Lung (tissue), 12 donors: ENCODE data around the gene ZNF784. TPM values are rescaled to one million over a fixed set of nuclear protein-coding genes. Genes with fewer than 3 reads are reported as not detected.

Experiments
- ATAC-seq: fragments of 200-7000 bp; cut with Tn5 transposase; one replicate; pipeline ENCODE4 v1.9.1; 2020; ENCODE audit warnings: moderate number of reproducible peaks; ENCODE audit not compliant: insufficient read depth, low FRiP score
- DNase-seq, 3 donors: peaks; one replicate each; pipeline ENCODE4 v3.0.0-alpha.2; 2013 to 2017
- H3K27ac ChIP-seq, 2 donors: one replicate each; pipeline ENCODE4 v1.5.1; 2013; ENCODE audit warnings: mild to moderate bottlenecking in 2 of 2, moderate library complexity in 2 of 2, control low read depth in 1 of 2, inconsistent platforms in 1 of 2, low read depth in 1 of 2, low read length in 1 of 2
- H3K27me3 ChIP-seq, 3 donors: one replicate each; pipeline ENCODE4 v1.5.1; 2013; ENCODE audit warnings: low read length in 2 of 3; ENCODE audit not compliant: control insufficient read depth in 3 of 3, insufficient read depth in 3 of 3
- H3K36me3 ChIP-seq, 4 donors: one replicate each; pipeline ENCODE4 v1.5.1; 2013; ENCODE audit warnings: low read length in 4 of 4, mild to moderate bottlenecking in 1 of 4, moderate library complexity in 1 of 4; ENCODE audit not compliant: control insufficient read depth in 4 of 4, insufficient read depth in 4 of 4
- H3K4me1 ChIP-seq, 5 donors: one replicate each; pipeline ENCODE4 v1.5.1; 2013; ENCODE audit warnings: low read length in 5 of 5, mild to moderate bottlenecking in 2 of 5, moderate library complexity in 1 of 5; ENCODE audit not compliant: control insufficient read depth in 5 of 5, insufficient read depth in 5 of 5
- H3K4me3 ChIP-seq: one replicate; pipeline ENCODE4 v1.5.1; 2013; ENCODE audit warnings: mild to moderate bottlenecking, control low read depth, moderate library complexity
- H3K9ac ChIP-seq, 2 donors: one replicate each; pipeline ENCODE4 v1.5.1; 2013; ENCODE audit warnings: low read length in 2 of 2, control low read depth in 1 of 2; ENCODE audit not compliant: insufficient read depth in 1 of 2
- H3K9me3 ChIP-seq, 4 donors: one replicate each; pipeline ENCODE4 v1.5.1; 2013; ENCODE audit warnings: low read length in 3 of 4, mild to moderate bottlenecking in 1 of 4, moderate library complexity in 1 of 4; ENCODE audit not compliant: control insufficient read depth in 4 of 4, insufficient read depth in 3 of 4
- WGBS, 2 donors: extraction: QIAGEN DNeasy Blood & Tissue Kit; methylation state at CpG; one replicate each; pipeline ENCODE4 v1.1.7; 2013; 5-methylcytosine and 5-hydroxymethylcytosine counted together
- polyA plus RNA-seq, 2 donors: library from polyadenylated mRNA; stranded (reverse); fragments of 200-250 nt; gene quantifications; one replicate each; pipeline ENCODE4 v1.2.1, GENCODE V29; 2013
- total RNA-seq, 2 donors: library from RNA; depleted of rRNA in 1 of 2; stranded (reverse); fragments of >200 nt in 1 of 2; gene quantifications; one replicate each; pipeline ENCODE4 v1.2.1, GENCODE V29; 2014 to 2021
- TF ChIP-seq, protein P1 (sequence below): IDR thresholded peaks from 2 replicates; pipeline ENCODE4 v1.5.1; 2012; ENCODE audit warnings: mild to moderate bottlenecking; ENCODE audit errors: control extremely low read depth, extremely low read depth
- donor health status: control.
- donor health status: control.
- donor health status: Bipolar disorder and iron deficiency.
- donor health status: healthy.
- donor health status: DM: yes; HTN: yes; CAD: no.

Gene ZNF784
- total and polyA plus RNA-seq, 4 donors = 6.3 to 9.4 (median 6.9) TPM

DNA sequence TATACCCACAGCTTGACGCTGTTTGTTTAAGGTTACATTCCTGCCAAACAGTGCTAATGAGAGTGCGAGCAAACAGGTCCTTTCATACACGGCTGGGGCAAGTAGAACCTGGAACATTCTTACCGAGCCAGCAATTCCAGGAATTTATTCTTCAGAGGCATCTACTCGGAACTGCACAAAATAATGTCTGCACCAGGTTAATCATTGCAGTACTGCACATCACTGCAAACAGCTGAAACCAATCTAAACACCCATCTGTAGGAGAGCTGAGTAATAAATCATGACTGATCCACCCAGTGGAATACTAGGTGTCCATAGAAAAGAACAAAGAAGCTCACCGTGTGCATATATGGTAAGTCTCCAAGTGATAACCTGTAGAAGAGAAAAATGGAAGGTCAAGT is 42.5 kb downstream of the ZNF784 start:
- peak overlapping the region in 1 of 2 donors; percentile 70 for H3K27ac ChIP-seq
- H3K27me3 ChIP-seq = no peaks in the 10 kb centered on the region
- no peak overlapping the region for H3K9ac ChIP-seq
- H3K4me3 ChIP-seq = no peak overlapping the region
- WGBS, 2 donors = 27 to 56% methylated on average over 6 of the region's 6 CpGs
- TF ChIP-seq, protein P1, sequence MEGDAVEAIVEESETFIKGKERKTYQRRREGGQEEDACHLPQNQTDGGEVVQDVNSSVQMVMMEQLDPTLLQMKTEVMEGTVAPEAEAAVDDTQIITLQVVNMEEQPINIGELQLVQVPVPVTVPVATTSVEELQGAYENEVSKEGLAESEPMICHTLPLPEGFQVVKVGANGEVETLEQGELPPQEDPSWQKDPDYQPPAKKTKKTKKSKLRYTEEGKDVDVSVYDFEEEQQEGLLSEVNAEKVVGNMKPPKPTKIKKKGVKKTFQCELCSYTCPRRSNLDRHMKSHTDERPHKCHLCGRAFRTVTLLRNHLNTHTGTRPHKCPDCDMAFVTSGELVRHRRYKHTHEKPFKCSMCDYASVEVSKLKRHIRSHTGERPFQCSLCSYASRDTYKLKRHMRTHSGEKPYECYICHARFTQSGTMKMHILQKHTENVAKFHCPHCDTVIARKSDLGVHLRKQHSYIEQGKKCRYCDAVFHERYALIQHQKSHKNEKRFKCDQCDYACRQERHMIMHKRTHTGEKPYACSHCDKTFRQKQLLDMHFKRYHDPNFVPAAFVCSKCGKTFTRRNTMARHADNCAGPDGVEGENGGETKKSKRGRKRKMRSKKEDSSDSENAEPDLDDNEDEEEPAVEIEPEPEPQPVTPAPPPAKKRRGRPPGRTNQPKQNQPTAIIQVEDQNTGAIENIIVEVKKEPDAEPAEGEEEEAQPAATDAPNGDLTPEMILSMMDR = no peak
- peaks cover 3 to 18% (median 6%) of the 10 kb centered on the region in 5 donors for H3K4me1 ChIP-seq
- H3K9me3 ChIP-seq = peaks cover 0 to 5% (median 0%) of the 10 kb centered on the region in 4 donors
- H3K36me3 ChIP-seq = peaks cover 3 to 20% (median 5%) of the 10 kb centered on the region in 4 donors
- peak; percentile 33 to 72 (median 49) for DNase-seq
- ATAC-seq = no peak

DNA sequence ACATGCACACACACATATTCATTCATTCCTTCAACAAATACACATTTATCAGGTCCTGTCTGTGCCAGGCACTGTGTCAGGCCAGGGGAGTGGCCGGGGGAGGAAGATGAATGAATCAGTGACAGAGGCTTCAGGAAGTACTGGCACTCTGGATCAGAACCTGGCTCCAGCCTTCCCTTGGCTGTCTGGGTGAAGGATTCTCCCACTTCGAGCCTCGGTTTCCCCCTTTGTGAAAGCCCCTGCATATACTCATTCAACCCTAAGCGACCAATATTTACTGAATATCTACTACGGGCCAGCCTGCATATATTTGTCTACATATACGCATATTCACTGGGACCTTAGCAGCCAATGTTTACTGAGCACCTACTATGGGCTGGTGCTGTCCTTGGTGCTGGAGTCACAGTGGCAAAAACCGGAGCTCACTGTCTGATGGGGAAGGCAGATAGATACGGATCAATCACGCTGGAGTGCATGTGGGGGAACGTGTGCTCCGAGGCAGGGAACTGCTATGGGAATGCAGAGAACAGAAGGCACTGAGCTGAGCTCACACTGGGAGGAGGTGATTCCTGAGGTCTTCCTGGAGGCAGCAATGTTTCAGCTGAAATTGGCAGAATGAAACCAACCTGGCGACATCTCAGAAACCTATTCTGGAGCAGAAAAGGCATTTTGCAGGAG is 43.1 kb downstream of the ZNF784 start:
- peak overlapping the region; percentile 70 to 87 for H3K27ac ChIP-seq
- DNase-seq = peak in 2 of 3 donors; percentile 26 to 29
- WGBS, 2 donors = 27 to 40% methylated on average over 12 of the region's 12 CpGs
- H3K4me3 ChIP-seq = peak overlapping the region; percentile 52
- H3K27me3 ChIP-seq = no peaks in the 10 kb centered on the region
- no peak for ATAC-seq
- peak overlapping the region; percentile 23 to 28 for H3K9ac ChIP-seq
- H3K4me1 ChIP-seq = peaks cover 3 to 15% (median 6%) of the 10 kb centered on the region in 5 donors
- TF ChIP-seq, protein P1 = no peak
- peaks cover 5 to 20% (median 6%) of the 10 kb centered on the region in 4 donors for H3K36me3 ChIP-seq
- peaks cover 0 to 5% (median 0%) of the 10 kb centered on the region in 4 donors for H3K9me3 ChIP-seq

DNA sequence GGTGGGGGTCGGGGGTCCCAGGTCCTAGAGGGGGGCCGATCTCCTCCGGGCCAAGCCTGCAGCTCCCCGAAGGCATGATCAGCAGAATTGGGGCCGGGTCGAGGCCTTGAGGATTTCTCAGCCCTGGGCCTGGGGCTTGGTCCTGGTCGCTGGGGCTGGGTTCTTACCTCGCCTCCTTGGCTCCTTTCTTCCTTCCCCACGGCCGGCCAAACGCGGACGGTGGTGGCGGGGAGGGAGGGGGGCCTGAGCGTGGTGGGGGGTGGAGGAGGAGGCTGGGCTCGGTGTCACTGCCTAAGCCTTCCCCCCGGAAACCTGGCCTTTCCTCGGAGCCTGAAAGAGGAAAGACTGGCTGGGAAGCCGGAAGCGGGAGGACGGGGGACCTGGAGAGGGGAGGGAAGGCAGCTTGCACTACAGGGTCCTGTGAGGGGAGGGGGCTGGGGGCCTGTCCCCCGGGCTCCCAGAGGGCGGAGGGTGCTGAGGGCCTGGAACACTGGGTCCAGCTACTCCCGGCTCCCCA is 43.7 kb downstream of the ZNF784 start, which contains the start of gene ZNF579:
ZNF579 (minus strand) TSS at position 221 of the 517 bp plus-strand sequence. CDS start 1,209 bp downstream, outside the sequence.
- DNase-seq (peak; percentile 92 to 95 (median 93)), ATAC-seq (peak; percentile 81)
- H3K4me1 ChIP-seq = peaks cover 3 to 11% (median 6%) of the 10 kb centered on the region in 5 donors
- H3K27ac ChIP-seq = peak within 1 kb of the TSS; percentile 70 to 87
- H3K36me3 ChIP-seq = peaks cover 5 to 20% (median 6%) of the 10 kb centered on the region in 4 donors
- H3K4me3 ChIP-seq = peak within 1 kb of the TSS; percentile 52
- 0 to 1% methylated on average over 15 to 24 of the region's 24 CpGs for WGBS, 2 donors
- peak within 1 kb of the TSS; percentile 80 to 86 for H3K9ac ChIP-seq
- no peaks in the 10 kb centered on the region for H3K27me3 ChIP-seq
- H3K9me3 ChIP-seq = peaks cover 0 to 5% (median 0%) of the 10 kb centered on the region in 4 donors
- TF ChIP-seq, protein P1 = no peak
